H9 (cell line): ENCODE measurements around the gene POLR3B. TPM values are rescaled to one million over a fixed set of nuclear protein-coding genes. Genes with fewer than 3 reads are reported as not detected.
"Not testable (repeated sequence)": the region's sequence is repeated elsewhere in the genome, so short reads cannot be mapped to it uniquely, and the experiment has no call there.

Experiments
- DNase-seq: peaks from one replicate; pipeline ENCODE4 v3.0.0-alpha.2; 2017
- H2AFZ ChIP-seq: one replicate; pipeline ENCODE4 v1.6.1; 2013; ENCODE audit warnings: mild to moderate bottlenecking, low read length, control low read depth, moderate library complexity
- H2AK5ac ChIP-seq: 2 replicates; pipeline ENCODE4 v1.6.1; 2013; ENCODE audit warnings: low read length, control low read depth, mixed read lengths; ENCODE audit not compliant: insufficient read length
- H2BK120ac ChIP-seq: one replicate; pipeline ENCODE4 v1.6.1; 2013; ENCODE audit warnings: low read depth, mild to moderate bottlenecking, low read length, control low read depth, inconsistent platforms; ENCODE audit not compliant: poor library complexity, severe bottlenecking
- H2BK12ac ChIP-seq: 2 replicates; pipeline ENCODE4 v1.6.1; 2013; ENCODE audit warnings: low read length, control low read depth, mixed read lengths, low read depth; ENCODE audit not compliant: insufficient read length
- H2BK15ac ChIP-seq: 2 replicates; pipeline ENCODE4 v1.6.1; 2013; ENCODE audit warnings: low read depth, low read length, control low read depth
- H2BK20ac ChIP-seq: one replicate; pipeline ENCODE4 v1.6.1; 2013; ENCODE audit warnings: low read depth, mild to moderate bottlenecking, low read length, control low read depth, inconsistent platforms; ENCODE audit not compliant: poor library complexity, severe bottlenecking
- H2BK5ac ChIP-seq: 2 replicates; pipeline ENCODE4 v1.6.1; 2013; ENCODE audit warnings: low read length, control low read depth, mixed read lengths; ENCODE audit not compliant: insufficient read length
- H3K14ac ChIP-seq: 2 replicates; pipeline ENCODE4 v1.6.1; 2013; ENCODE audit warnings: low read length, control low read depth; ENCODE audit not compliant: insufficient read depth
- H3K18ac ChIP-seq: 2 replicates; pipeline ENCODE4 v1.6.1; 2013; ENCODE audit warnings: low read depth, mild to moderate bottlenecking, mixed read lengths, low read length, control low read depth; ENCODE audit not compliant: insufficient read length
- H3K23ac ChIP-seq: 2 replicates; pipeline ENCODE4 v1.6.1; 2013; ENCODE audit warnings: low read length, control low read depth, mixed read lengths, low read depth; ENCODE audit not compliant: insufficient read length
- H3K23me2 ChIP-seq: 2 replicates; pipeline ENCODE4 v1.6.1; 2013; ENCODE audit warnings: low read depth, mild to moderate bottlenecking, mixed read lengths, low read length, control low read depth; ENCODE audit not compliant: insufficient read length, poor library complexity, severe bottlenecking
- H3K27ac ChIP-seq: 2 replicates; pipeline ENCODE4 v1.5.1; 2013; ENCODE audit warnings: low read length, control low read depth, mixed read lengths, low read depth; ENCODE audit not compliant: insufficient read length
- H3K27me3 ChIP-seq: 2 replicates; pipeline ENCODE4 v1.6.1; 2013; ENCODE audit warnings: low read length, control low read depth, inconsistent platforms; ENCODE audit not compliant: insufficient read depth
- H3K4ac ChIP-seq: 2 replicates; pipeline ENCODE4 v1.6.1; 2013; ENCODE audit warnings: low read depth, mild to moderate bottlenecking, control low read depth, inconsistent platforms, low read length, moderate library complexity
- H3K4me1 ChIP-seq: 2 replicates; pipeline ENCODE4 v1.6.1; 2013; ENCODE audit warnings: low read length, control low read depth, inconsistent platforms; ENCODE audit not compliant: insufficient read depth
- H3K4me2 ChIP-seq: 2 replicates; pipeline ENCODE4 v1.6.1; 2013; ENCODE audit warnings: low read length, control low read depth, mixed read lengths; ENCODE audit not compliant: insufficient read length, insufficient read depth
- H3K56ac ChIP-seq: 2 replicates; pipeline ENCODE4 v1.6.1; 2013; ENCODE audit warnings: low read depth, mild to moderate bottlenecking, mixed read lengths, low read length, control low read depth; ENCODE audit not compliant: insufficient read length
- H3K79me1 ChIP-seq: 2 replicates; pipeline ENCODE4 v1.6.1; 2013; ENCODE audit warnings: low read depth, mild to moderate bottlenecking, moderate library complexity, low read length, control low read depth, inconsistent platforms; ENCODE audit not compliant: insufficient read depth, poor library complexity, severe bottlenecking
- H3K79me2 ChIP-seq: 2 replicates; pipeline ENCODE4 v1.6.1; 2013; ENCODE audit warnings: low read length, control low read depth, inconsistent platforms; ENCODE audit not compliant: insufficient read depth
- H3K9ac ChIP-seq: 2 replicates; pipeline ENCODE4 v1.6.1; 2013; ENCODE audit warnings: low read length, control low read depth, mixed read lengths; ENCODE audit not compliant: insufficient read length; ENCODE audit errors: extremely low read depth
- H3K9me3 ChIP-seq: one replicate; pipeline ENCODE4 v1.6.1; 2013; ENCODE audit warnings: low read depth, low read length, inconsistent platforms; ENCODE audit not compliant: control insufficient read depth
- H3T11ph ChIP-seq: one replicate; pipeline ENCODE4 v1.6.1; 2013; ENCODE audit warnings: mild to moderate bottlenecking, low read length, control low read depth, inconsistent platforms
- H4K20me1 ChIP-seq: one replicate; pipeline ENCODE4 v1.6.1; 2013; ENCODE audit not compliant: control insufficient read depth, insufficient read length, insufficient read depth
- H4K5ac ChIP-seq: 2 replicates; pipeline ENCODE4 v1.6.1; 2013; ENCODE audit warnings: low read depth, mild to moderate bottlenecking, mixed read lengths, low read length, control low read depth; ENCODE audit not compliant: insufficient read length
- H4K8ac ChIP-seq: replicated peaks from 2 replicates; pipeline ENCODE4 v1.6.1; 2013; ENCODE audit warnings: low read length, control low read depth, mixed read lengths, low read depth; ENCODE audit not compliant: insufficient read length
- H4K91ac ChIP-seq: 2 replicates; pipeline ENCODE4 v1.6.1; 2013; ENCODE audit warnings: low read depth, mild to moderate bottlenecking, moderate library complexity, mixed read lengths, low read length, control low read depth; ENCODE audit not compliant: insufficient read length
- H3K27ac Mint-ChIP-seq, 3 experiments: 2 replicates in 2 of 3; 3 replicates in 1 of 3; pipeline ENCODE4 v1.8.0; 2020 to 2021; ENCODE audit warnings: mixed read lengths in 3 of 3, mild to moderate bottlenecking in 1 of 3, moderate library complexity in 1 of 3
- H3K27me3 Mint-ChIP-seq: 2 replicates; pipeline ENCODE4 v1.8.0; 2021; ENCODE audit warnings: low read depth, mild to moderate bottlenecking, moderate library complexity, mixed read lengths
- H3K36me3 Mint-ChIP-seq, 3 experiments: 2 replicates in 2 of 3; 3 replicates in 1 of 3; pipeline ENCODE4 v1.8.0; 2020 to 2021; ENCODE audit warnings: low read depth in 3 of 3, mixed read lengths in 3 of 3; ENCODE audit not compliant: insufficient read depth in 1 of 3
- H3K4me1 Mint-ChIP-seq, 2 experiments: 2 replicates each; pipeline ENCODE4 v1.8.0; 2020; ENCODE audit warnings: mixed read lengths in 2 of 2
- H3K4me3 Mint-ChIP-seq, 2 experiments: 2 replicates in 1 of 2; 3 replicates in 1 of 2; pipeline ENCODE4 v1.8.0; 2020 to 2021; ENCODE audit warnings: mild to moderate bottlenecking in 2 of 2, mixed read lengths in 2 of 2, moderate library complexity in 1 of 2
- H3K9me3 Mint-ChIP-seq, 2 experiments: 2 replicates in 1 of 2; 3 replicates in 1 of 2; pipeline ENCODE4 v1.8.0; 2020; ENCODE audit warnings: mild to moderate bottlenecking in 2 of 2, mixed read lengths in 2 of 2, moderate library complexity in 1 of 2
- CTCF ChIP-seq: fragments of 200-600 bp; sonication (generic); conservative IDR thresholded peaks from 3 replicates; pipeline ENCODE4 v1.8.0; 2021; ENCODE audit warnings: antibody characterized with exemption, mild to moderate bottlenecking
- WGBS: extraction: QIAGEN DNeasy Blood & Tissue Kit; methylation state at CpG from one replicate; pipeline ENCODE4 v1.1.7; 2013; ENCODE audit warnings: missing lambda C conversion rate, low lambda C conversion rate, mixed read lengths; ENCODE audit not compliant: insufficient read length; ENCODE audit errors: extremely low coverage; 5-methylcytosine and 5-hydroxymethylcytosine counted together
- total RNA-seq: library from RNA; stranded (reverse); gene quantifications from 2 replicates; pipeline ENCODE4 v1.2.1, GENCODE V29; 2021

POLR3B gene
- total RNA-seq, 1 experiment from 2014 or later, result 13.4 TPM

- no peak for DNase-seq
- H3K9ac ChIP-seq, result no peak overlapping the region
- no peak overlapping the region for H2BK20ac ChIP-seq
- H3K4me2 ChIP-seq, result no peak overlapping the region
- H3K79me1 ChIP-seq, result no peaks in the 10 kb centered on the region
- no peaks in the 10 kb centered on the region for H3K23me2 ChIP-seq
- H2BK5ac ChIP-seq, result no peak overlapping the region
- H3K27ac ChIP-seq, result no peak overlapping the region
- H2BK15ac ChIP-seq, result no peak overlapping the region
- H3K36me3 Mint-ChIP-seq, result peaks cover 6 to 25% (median 15%) of the 10 kb centered on the region in 3 experiments; a peak in 6 of 7 replicates
- H4K91ac ChIP-seq, result no peak overlapping the region
- H3K14ac ChIP-seq, result no peak overlapping the region
- H3T11ph ChIP-seq, result no peak overlapping the region
- H3K4me1 Mint-ChIP-seq, result no peaks in the 10 kb centered on the region
- no peaks in the 10 kb centered on the region for H4K20me1 ChIP-seq
- no peak overlapping the region for H3K4ac ChIP-seq
- H3K9me3 ChIP-seq, result no peaks in the 10 kb centered on the region
- no peak overlapping the region for H3K27ac Mint-ChIP-seq
- no peaks in the 10 kb centered on the region for H3K27me3 Mint-ChIP-seq
- H3K27me3 ChIP-seq, result no peaks in the 10 kb centered on the region
- no peak overlapping the region for H4K8ac ChIP-seq
- H3K23ac ChIP-seq, result no peak overlapping the region
- no peak overlapping the region for H2BK12ac ChIP-seq
- no peak overlapping the region for H2BK120ac ChIP-seq
- no peak overlapping the region for H3K4me3 Mint-ChIP-seq
- H3K9me3 Mint-ChIP-seq, result peaks cover 6 to 7% of the 10 kb centered on the region in 2 experiments; a peak in 2 of 5 replicates
- no peak overlapping the region for H2AFZ ChIP-seq
- no peak for TF ChIP-seq CTCF
- no peak overlapping the region for H3K18ac ChIP-seq
- no CpG with 5 or more reads among the region's 2 CpGs for WGBS
- H2AK5ac ChIP-seq, result no peak overlapping the region
- no peak overlapping the region for H4K5ac ChIP-seq
- H3K79me2 ChIP-seq, result no peaks in the 10 kb centered on the region
- no peak overlapping the region for H3K56ac ChIP-seq
- no peaks in the 10 kb centered on the region for H3K4me1 ChIP-seq
These were observed 104.2 kb downstream of the POLR3B start for GRCh38 chr12:106461730-106462129.

- H3K4ac ChIP-seq, H3K4me1 Mint-ChIP-seq, H3K4me3 Mint-ChIP-seq, H3K14ac ChIP-seq, H4K5ac ChIP-seq, H2BK15ac ChIP-seq, H3K23me2 ChIP-seq, H3K56ac ChIP-seq, H3K18ac ChIP-seq, H3K79me1 ChIP-seq, H2BK5ac ChIP-seq, H3T11ph ChIP-seq, H4K91ac ChIP-seq, H3K27ac Mint-ChIP-seq, H3K23ac ChIP-seq, DNase-seq, H3K9ac ChIP-seq, H2AK5ac ChIP-seq, H4K20me1 ChIP-seq, H4K8ac ChIP-seq, H3K27me3 ChIP-seq, H2BK20ac ChIP-seq, H3K27me3 Mint-ChIP-seq, H2BK120ac ChIP-seq, H3K27ac ChIP-seq, H2AFZ ChIP-seq, H2BK12ac ChIP-seq, H3K4me2 ChIP-seq, H3K79me2 ChIP-seq, H3K9me3 ChIP-seq, H3K4me1 ChIP-seq: not testable (repeated sequence)
- peaks cover 15 to 42% (median 39%) of the 10 kb centered on the region in 3 experiments for H3K36me3 Mint-ChIP-seq
- peaks cover 13 to 28% of the 10 kb centered on the region in 2 experiments for H3K9me3 Mint-ChIP-seq
- WGBS, result no CpG with 5 or more reads among the region's 4 CpGs
These were observed 108.1 kb downstream of the POLR3B start for GRCh38 chr12:106465605-106466004.
